ENCODE measurements around the gene FGD2. TPM values are rescaled to one million over a fixed set of nuclear protein-coding genes. Genes with fewer than 3 reads are reported as not detected.

FGD2 gene
- total and polyA plus RNA-seq, 11 donors = 1.4 to 45.8 (median 4.9) TPM

DNA sequence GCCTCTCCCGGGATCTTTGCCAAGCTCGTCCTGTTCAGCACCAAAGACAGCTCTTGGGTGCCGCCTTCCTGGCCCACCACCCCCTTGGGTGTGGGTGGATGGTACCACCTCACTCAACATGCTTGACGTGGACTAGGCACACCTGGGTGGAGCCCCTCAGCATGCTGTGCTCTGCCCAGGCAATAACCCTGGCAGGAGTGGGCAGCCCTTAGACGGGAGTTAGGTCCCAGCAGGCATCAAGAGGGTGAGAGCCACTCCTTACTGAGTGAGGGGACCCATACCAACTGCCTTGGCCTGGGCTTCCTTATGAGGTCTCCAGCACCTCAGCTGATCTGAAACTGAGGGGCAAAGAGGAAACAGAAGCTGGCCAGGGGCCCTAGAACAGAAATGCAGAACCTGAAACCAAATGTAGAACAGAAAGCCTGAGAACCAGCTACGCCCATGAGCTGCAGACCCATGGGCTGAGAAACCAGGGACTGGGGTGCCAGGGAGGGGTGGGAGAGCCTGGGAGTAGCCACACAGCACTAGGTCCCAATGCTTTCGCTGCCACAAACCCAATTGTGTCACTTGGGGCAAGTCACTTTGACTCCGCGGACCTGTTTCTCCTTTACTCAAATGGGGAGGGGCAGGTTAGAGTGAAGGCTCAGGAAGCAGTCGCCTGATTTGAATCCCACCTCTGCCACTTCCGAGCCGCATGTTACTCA lies 2.0 kb downstream of the FGD2 start:
- TF ChIP-seq POLR2A (IDR thresholded peaks at IDR 0.05) (no peak), CTCF (IDR thresholded peaks at IDR 0.05) (no peak)
- DNase-seq (peak in 1 of 5 donors; percentile 52), ATAC-seq (peak; percentile 2 to 53 (median 36))
- WGBS, 4 donors = 69 to 78% (median 74%) methylated on average over 7 to 12 of the region's 12 CpGs
- Histone ChIP-seq H3K27me3 (no peaks in the 10 kb centered on the region), H3K9me3 (no peaks in the 10 kb centered on the region), H3K4me3 (peak overlapping the region in 7 of 12 donors; percentile 9 to 70 (median 44)), H3K36me3 (peaks cover 0 to 22% (median 0%) of the 10 kb centered on the region in 9 donors), H3K4me1 (peaks cover 0 to 18% (median 0%) of the 10 kb centered on the region in 12 donors), H3K27ac (peak overlapping the region in 3 of 12 donors; percentile 34 to 92 (median 39))
- intact Hi-C loops (cut with DNase I) = no loop called here

GRCh38 chr6:37008484-37009465 lies 3.3 kb downstream of the FGD2 start:
- Histone ChIP-seq H3K9me3 (no peaks in the 10 kb centered on the region), H3K4me3 (peak overlapping the region in 4 of 12 donors; percentile 44 to 70 (median 48)), H3K27me3 (no peaks in the 10 kb centered on the region), H3K4me1 (peaks cover 0 to 18% (median 0%) of the 10 kb centered on the region in 12 donors), H3K36me3 (peaks cover 0 to 34% (median 0%) of the 10 kb centered on the region in 9 donors), H3K27ac (peak overlapping the region in 1 of 12 donors; percentile 92)
- intact Hi-C loops (cut with DNase I) = no loop called here
- 87 to 90% (median 88%) methylated on average over 10 to 15 of the region's 15 CpGs for WGBS, 4 donors
- TF ChIP-seq POLR2A (IDR thresholded peaks at IDR 0.05) = no peak
- TF ChIP-seq CTCF (IDR thresholded peaks at IDR 0.05) = no peak
- DNase-seq (no peak), ATAC-seq (peak in 3 of 4 donors; percentile 19 to 39 (median 20))

DNA sequence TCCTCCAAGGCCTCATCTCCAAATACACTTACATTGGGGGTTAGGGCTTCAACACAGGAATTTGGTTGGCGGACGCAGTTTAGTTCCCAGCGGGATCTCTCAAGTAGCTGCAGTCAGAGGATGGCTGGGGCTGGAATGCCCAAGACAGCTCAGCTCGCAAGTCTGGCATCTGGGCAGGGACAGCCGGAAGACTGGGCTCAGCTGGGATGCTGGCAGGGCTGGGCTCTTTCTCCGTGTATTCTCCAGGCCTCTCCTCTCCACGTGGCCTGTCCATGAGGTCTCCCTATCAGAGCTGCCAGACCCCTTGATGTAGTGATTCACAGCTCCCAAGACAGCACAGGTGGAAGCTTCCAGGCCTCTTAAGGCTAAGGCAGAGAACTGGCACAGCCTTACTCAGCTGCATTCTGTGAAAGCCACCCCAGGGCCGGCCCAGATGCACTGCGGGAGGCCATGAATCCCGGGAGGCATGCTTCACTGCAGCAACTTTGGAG lies 5.0 kb downstream of the FGD2 start:
- Histone ChIP-seq H3K4me3 (no peak overlapping the region), H3K4me1 (peaks cover 0 to 11% (median 0%) of the 10 kb centered on the region in 12 donors), H3K9me3 (no peaks in the 10 kb centered on the region), H3K27me3 (no peaks in the 10 kb centered on the region), H3K27ac (no peak overlapping the region), H3K36me3 (peaks cover 0 to 51% (median 0%) of the 10 kb centered on the region in 9 donors)
- intact Hi-C loops (cut with DNase I) = loop anchor here in 2 of 10 donors (10.0 kb wide), 2 partner anchors 126 to 246 kb away; partner anchors contain the start of gene C6orf89 (in 1 of the 2)
- ATAC-seq = no peak
- DNase-seq = no peak
- TF ChIP-seq CTCF (IDR thresholded peaks at IDR 0.05) (no peak), POLR2A (IDR thresholded peaks at IDR 0.05) (no peak)
- 77 to 88% (median 85%) methylated on average over 10 of the region's 10 CpGs for WGBS, 4 donors
